IMR-90 (cell line): ENCODE results near the gene CAMK4. TPM values are rescaled to one million over a fixed set of nuclear protein-coding genes. Genes with fewer than 3 reads are reported as not detected.

Source experiments
- ATAC-seq: fragments of 200-7000 bp; cut with Tn5 transposase; 2 replicates; pipeline ENCODE4 v1.9.1; 2020; ENCODE audit warnings: low read depth, mild to moderate bottlenecking, moderate library complexity
- BruUV-seq: library from RNA; stranded (reverse); fragments of 400-500 nt; replicated peaks from 2 replicates; lab custom pipeline; 2021; lab: Mats Ljungman, UMichigan
- CTCF ChIA-PET: fragments of 300-600 bp; formaldehyde crosslinking; extraction: SDS; loops from one replicate; lab custom pipeline; 2021; ENCODE audit warnings: antibody characterized with exemption; lab: Yijun Ruan, JAX
- POLR2A ChIA-PET: fragments of 300-600 bp; sonication (Branson Sonifier 250); formaldehyde crosslinking; loops from one replicate; lab custom pipeline; 2022; ENCODE audit warnings: antibody characterized with exemption; ENCODE audit not compliant: unreplicated experiment; lab: Charles Lee
- DNase-seq: peaks from one replicate; pipeline ENCODE4 v3.0.0; 2013
- H2AFZ ChIP-seq: replicated peaks from 2 replicates; pipeline ENCODE3; 2013; ENCODE audit warnings: low read length, mild to moderate bottlenecking; ENCODE audit not compliant: poor library complexity
- H2AK5ac ChIP-seq: 2 replicates; pipeline ENCODE4 v1.6.1; 2013; ENCODE audit warnings: low read depth, low read length, inconsistent platforms
- H2AK9ac ChIP-seq: replicated peaks from 2 replicates; pipeline ENCODE3; 2013; ENCODE audit warnings: mild to moderate bottlenecking, low read depth, low read length, moderate library complexity; ENCODE audit not compliant: poor library complexity
- H2BK120ac ChIP-seq: 2 replicates; pipeline ENCODE4 v1.6.1; 2013; ENCODE audit warnings: low read depth, low read length, inconsistent platforms
- H2BK15ac ChIP-seq: 3 replicates; pipeline ENCODE4 v1.6.1; 2013; ENCODE audit warnings: low read depth, low read length, inconsistent platforms
- H2BK20ac ChIP-seq: 2 replicates; pipeline ENCODE4 v1.6.1; 2013; ENCODE audit warnings: low read depth, mild to moderate bottlenecking, inconsistent platforms, low read length, moderate library complexity
- H2BK5ac ChIP-seq: 2 replicates; pipeline ENCODE4 v1.6.1; 2013; ENCODE audit warnings: mild to moderate bottlenecking, low read depth, low read length, inconsistent platforms; ENCODE audit not compliant: poor library complexity, severe bottlenecking
- H3K14ac ChIP-seq: replicated peaks from 2 replicates; pipeline ENCODE4 v1.6.1; 2013; ENCODE audit warnings: low read depth, low read length, inconsistent platforms
- H3K18ac ChIP-seq: 2 replicates; pipeline ENCODE4 v1.6.1; 2013; ENCODE audit warnings: low read depth, low read length, control low read depth
- H3K23ac ChIP-seq: 2 replicates; pipeline ENCODE4 v1.6.1; 2013; ENCODE audit warnings: low read depth, low read length, inconsistent platforms
- H3K27ac ChIP-seq: 2 replicates; pipeline ENCODE4 v1.5.1; 2013; ENCODE audit warnings: mild to moderate bottlenecking, control low read depth, low read length; ENCODE audit not compliant: insufficient read depth
- H3K27me3 ChIP-seq: 2 replicates; pipeline ENCODE4 v1.6.1; 2013; ENCODE audit warnings: low read length; ENCODE audit not compliant: control insufficient read depth, insufficient read depth
- H3K36me3 ChIP-seq: 2 replicates; pipeline ENCODE4 v1.6.1; 2013; ENCODE audit warnings: low read length, mixed read lengths; ENCODE audit not compliant: control insufficient read depth, insufficient read depth
- H3K4ac ChIP-seq: 2 replicates; pipeline ENCODE4 v1.6.1; 2013; ENCODE audit warnings: low read depth, low read length, inconsistent platforms
- H3K4me1 ChIP-seq: 2 replicates; pipeline ENCODE4 v1.6.1; 2013; ENCODE audit warnings: low read length, mixed read lengths; ENCODE audit not compliant: control insufficient read depth, insufficient read depth
- H3K4me2 ChIP-seq: 2 replicates; pipeline ENCODE4 v1.6.1; 2013; ENCODE audit warnings: low read depth, mild to moderate bottlenecking, control low read depth, low read length, moderate library complexity
- H3K4me3 ChIP-seq: 2 replicates; pipeline ENCODE4 v1.5.1; 2013; ENCODE audit warnings: low read depth, mild to moderate bottlenecking, control low read depth, low read length, moderate library complexity; ENCODE audit not compliant: insufficient read depth
- H3K56ac ChIP-seq: 2 replicates; pipeline ENCODE4 v1.6.1; 2013; ENCODE audit warnings: low read length, inconsistent platforms; ENCODE audit not compliant: insufficient read depth; ENCODE audit errors: extremely low read depth
- H3K79me1 ChIP-seq, 2 experiments: 2 replicates each; pipeline ENCODE4 v1.6.1; 2013; ENCODE audit warnings: low read length in 2 of 2, inconsistent platforms in 1 of 2, low read depth in 1 of 2
- H3K9ac ChIP-seq: 2 replicates; pipeline ENCODE4 v1.6.1; 2013; ENCODE audit warnings: low read depth, low read length, control low read depth
- H3K9me1 ChIP-seq: 2 replicates; pipeline ENCODE4 v1.6.1; 2013; ENCODE audit warnings: low read length, inconsistent platforms; ENCODE audit not compliant: insufficient read depth
- H3K9me3 ChIP-seq: 2 replicates; pipeline ENCODE4 v1.6.1; 2013; ENCODE audit warnings: low read length; ENCODE audit not compliant: control insufficient read depth, insufficient read depth
- H4K20me1 ChIP-seq: 2 replicates; pipeline ENCODE4 v1.6.1; 2013; ENCODE audit warnings: low read length, inconsistent platforms; ENCODE audit not compliant: insufficient read depth
- H4K5ac ChIP-seq: 2 replicates; pipeline ENCODE4 v1.6.1; 2013; ENCODE audit warnings: mild to moderate bottlenecking, low read depth, low read length, control low read depth
- H4K8ac ChIP-seq, 2 experiments: 2 replicates each; pipeline ENCODE4 v1.6.1; 2013; ENCODE audit warnings: low read depth in 2 of 2, low read length in 2 of 2, control low read depth in 1 of 2, inconsistent platforms in 1 of 2
- H4K91ac ChIP-seq: 2 replicates; pipeline ENCODE4 v1.6.1; 2013; ENCODE audit warnings: low read depth, low read length, inconsistent platforms; ENCODE audit not compliant: insufficient read depth
- BHLHE40 ChIP-seq: fragments of 150-350 bp; IDR thresholded peaks from 2 replicates; pipeline ENCODE4 v1.6.1; 2016; ENCODE audit warnings: mild to moderate bottlenecking, low read depth, low read length
- CEBPB ChIP-seq: IDR thresholded peaks from 2 replicates; pipeline ENCODE4 v1.6.1; 2012; ENCODE audit warnings: low read depth, low read length, improper control_type of control experiment
- CHD1 ChIP-seq: IDR thresholded peaks from 2 replicates; pipeline ENCODE4 v1.6.1; 2012; ENCODE audit warnings: low read depth, low read length, improper control_type of control experiment
- CTCF ChIP-seq: conservative IDR thresholded peaks from 2 replicates; pipeline ENCODE4 v1.5.1; 2012; ENCODE audit warnings: mild to moderate bottlenecking, low read depth, low read length, improper control_type of control experiment
- ELK1 ChIP-seq: fragments of 150-350 bp; IDR thresholded peaks from 2 replicates; pipeline ENCODE4 v1.6.1; 2016; ENCODE audit warnings: low read depth, mild to moderate bottlenecking, low read length, moderate library complexity, borderline replicate concordance
- FOS ChIP-seq: fragments of 150-350 bp; IDR thresholded peaks from 2 replicates; pipeline ENCODE4 v1.6.1; 2016; ENCODE audit warnings: low read depth, low read length
- MAFK ChIP-seq: IDR thresholded peaks from 2 replicates; pipeline ENCODE4 v1.6.1; 2012; ENCODE audit warnings: low read depth, low read length, improper control_type of control experiment
- MXI1 ChIP-seq: IDR thresholded peaks from 2 replicates; pipeline ENCODE4 v1.6.1; 2012; ENCODE audit warnings: low read depth, mild to moderate bottlenecking, low read length, moderate library complexity, borderline replicate concordance
- NFE2L2 ChIP-seq: fragments of 150-350 bp; IDR thresholded peaks from 2 replicates; pipeline ENCODE4 v1.6.1; 2016; ENCODE audit warnings: low read depth, mild to moderate bottlenecking, low read length
- POLR2A ChIP-seq: IDR thresholded peaks from 2 replicates; pipeline ENCODE4 v1.6.1; 2012; ENCODE audit warnings: mild to moderate bottlenecking, low read depth, low read length
- RAD21 ChIP-seq: IDR thresholded peaks from 2 replicates; pipeline ENCODE4 v1.6.1; 2012; ENCODE audit warnings: low read length, improper control_type of control experiment
- RCOR1 ChIP-seq: IDR thresholded peaks from 2 replicates; pipeline ENCODE4 v1.6.1; 2012; ENCODE audit warnings: mild to moderate bottlenecking, low read length, improper control_type of control experiment; ENCODE audit not compliant: insufficient replicate concordance
- RFX5 ChIP-seq: IDR thresholded peaks from 2 replicates; pipeline ENCODE4 v1.8.0; 2012; ENCODE audit warnings: low read depth, mild to moderate bottlenecking, low read length, moderate library complexity
- SMC3 ChIP-seq: fragments of 150-350 bp; IDR thresholded peaks from 2 replicates; pipeline ENCODE4 v1.6.1; 2016; ENCODE audit warnings: low read depth, mild to moderate bottlenecking, antibody characterized with exemption, low read length, moderate library complexity
- USF2 ChIP-seq: fragments of 150-350 bp; IDR thresholded peaks from 2 replicates; pipeline ENCODE4 v1.6.1; 2017; ENCODE audit warnings: mild to moderate bottlenecking, antibody characterized with exemption, low read length, low read depth
- WGBS, 2 experiments: methylation state at CpG; one replicate each; pipeline versions ENCODE4 v1.1.5 to v1.1.7; 2013; ENCODE audit warnings: missing lambda C conversion rate in 2 of 2; ENCODE audit not compliant: insufficient read length in 1 of 2; ENCODE audit errors: extremely low coverage in 2 of 2; 5-methylcytosine and 5-hydroxymethylcytosine counted together
- dilution Hi-C: fragments of 300-500 bp; cut with HindIII; formaldehyde crosslinking; loops from one replicate; pipeline ENCODE4 v1.14.3; 2018; ENCODE audit warnings: low sequenced_read_pairs; ENCODE audit not compliant: unreplicated experiment
- in situ Hi-C: fragments of 300-500 bp; cut with MboI; formaldehyde crosslinking; loops from 3 replicates; pipeline ENCODE4 v1.14.3; 2019; ENCODE audit warnings: low sequenced_read_pairs, inconsistent platforms, mixed read lengths
- intact Hi-C: fragments of 100-400 bp; cut with micrococcal nuclease; formaldehyde crosslinking; loops from 2 replicates; pipeline ENCODE4 v1.10.0; 2022
- polyA plus RNA-seq, 3 experiments: library from polyadenylated mRNA; depleted of rRNA; stranded (reverse); fragments of >200 nt; gene quantifications; 2 replicates each; pipeline ENCODE4 v1.2.3, GENCODE V29; 2012; ENCODE audit warnings: low replicate concordance in 1 of 3
- total RNA-seq: library from RNA; depleted of rRNA; stranded (reverse); fragments of >200 nt; gene quantifications from 2 replicates; pipeline ENCODE4 v1.2.3, GENCODE V29; 2012

Gene CAMK4
- total and polyA plus RNA-seq, 2 of the 4 experiments (the other 2 are of a cell fraction) = 3.7 to 4.8 TPM

GRCh38 chr5:111389390-111390082, 165.4 kb downstream of the CAMK4 start:
- in situ Hi-C loops (no loop called here), intact Hi-C loops (loop anchor here (5.0 kb wide), 1 partner anchor 337 kb away; no protein-coding TSS in a partner anchor), dilution Hi-C loops (no loop called here)
- peak overlapping the region; percentile 72; the same call in 1 of the 2 replicates for H3K14ac ChIP-seq
- H3K23ac ChIP-seq = no peak overlapping the region
- H3K4me1 ChIP-seq = no peaks in the 10 kb centered on the region
- H3K79me1 ChIP-seq = no peaks in the 10 kb centered on the region
- no peak overlapping the region; the same call in 1 of the 2 replicates for H3K56ac ChIP-seq
- no peaks in the 10 kb centered on the region for H3K9me1 ChIP-seq
- H3K4ac ChIP-seq = no peak overlapping the region
- no peak overlapping the region for H2AK5ac ChIP-seq
- no peaks in the 10 kb centered on the region for H4K20me1 ChIP-seq
- H2BK5ac ChIP-seq = peak overlapping the region; percentile 89
- H2AK9ac ChIP-seq = no peak overlapping the region
- H2AFZ ChIP-seq = peak overlapping the region; percentile 28
- peak; percentile 75 for ATAC-seq
- no peak overlapping the region for H3K4me3 ChIP-seq
- no peaks in the 10 kb centered on the region for H3K9me3 ChIP-seq
- peak; percentile 85 for DNase-seq
- H4K5ac ChIP-seq = no peak overlapping the region; the same call in 1 of the 2 replicates
- WGBS, 2 experiments = no CpG with 5 or more reads among the region's 1 CpG
- peak overlapping the region; percentile 21; the same call in 1 of the 2 replicates for H2BK20ac ChIP-seq
- BruUV-seq = no TSS peak
- no peak overlapping the region for H3K27ac ChIP-seq
- H2BK15ac ChIP-seq = no peak overlapping the region
- no peaks in the 10 kb centered on the region for H3K27me3 ChIP-seq
- no peak overlapping the region for H3K9ac ChIP-seq
- peak overlapping the region in 1 of 2 experiments; percentile 35; a peak in 2 of 4 replicates for H4K8ac ChIP-seq
- H3K36me3 ChIP-seq = no peaks in the 10 kb centered on the region
- ChIA-PET CTCF (interaction anchor here (0.9 kb wide), 1 partner anchor 72 kb away, joined by 3 read pairs; no protein-coding TSS in a partner anchor), POLR2A (no interaction called here)
- H4K91ac ChIP-seq = no peak overlapping the region
- H3K18ac ChIP-seq = peak overlapping the region; percentile 44; the same call in 1 of the 2 replicates
- peak overlapping the region; percentile 32; the same call in 1 of the 2 replicates for H2BK120ac ChIP-seq
- peak overlapping the region; percentile 37; the same call in 1 of the 2 replicates for H3K4me2 ChIP-seq
- no peak for TF ChIP-seq RFX5
- no peak for TF ChIP-seq ELK1
- TF ChIP-seq MXI1 = no peak
- TF ChIP-seq NFE2L2 = no peak
- no peak for TF ChIP-seq MAFK
- TF ChIP-seq FOS = no peak
- no peak for TF ChIP-seq CEBPB
- TF ChIP-seq SMC3 = no peak
- no peak for TF ChIP-seq RAD21
- TF ChIP-seq CTCF = no peak
- no peak for TF ChIP-seq CHD1
- TF ChIP-seq RCOR1 = no peak
- no peak for TF ChIP-seq BHLHE40
- TF ChIP-seq USF2 = no peak
- no peak for TF ChIP-seq POLR2A
